GM21528 (cell line): ENCODE measurements around the gene MED13L.
"Not testable (repeated sequence)": the region's sequence is repeated elsewhere in the genome, so short reads cannot be mapped to it uniquely, and the experiment has no call there.

Source experiments
- ATAC-seq: cut with Tn5 transposase; IDR thresholded peaks from one replicate; pipeline ENCODE4 v1.9.1; 2021; ENCODE audit warnings: mild to moderate bottlenecking, moderate library complexity; ENCODE audit not compliant: unreplicated experiment, low FRiP score

The MED13L gene

GRCh38 chr12:116137318-116137717 is 140.2 kb downstream of the MED13L start:
- no peak for ATAC-seq

GRCh38 chr12:116136340-116136739 is 141.2 kb downstream of the MED13L start:
- ATAC-seq = no peak

DNA sequence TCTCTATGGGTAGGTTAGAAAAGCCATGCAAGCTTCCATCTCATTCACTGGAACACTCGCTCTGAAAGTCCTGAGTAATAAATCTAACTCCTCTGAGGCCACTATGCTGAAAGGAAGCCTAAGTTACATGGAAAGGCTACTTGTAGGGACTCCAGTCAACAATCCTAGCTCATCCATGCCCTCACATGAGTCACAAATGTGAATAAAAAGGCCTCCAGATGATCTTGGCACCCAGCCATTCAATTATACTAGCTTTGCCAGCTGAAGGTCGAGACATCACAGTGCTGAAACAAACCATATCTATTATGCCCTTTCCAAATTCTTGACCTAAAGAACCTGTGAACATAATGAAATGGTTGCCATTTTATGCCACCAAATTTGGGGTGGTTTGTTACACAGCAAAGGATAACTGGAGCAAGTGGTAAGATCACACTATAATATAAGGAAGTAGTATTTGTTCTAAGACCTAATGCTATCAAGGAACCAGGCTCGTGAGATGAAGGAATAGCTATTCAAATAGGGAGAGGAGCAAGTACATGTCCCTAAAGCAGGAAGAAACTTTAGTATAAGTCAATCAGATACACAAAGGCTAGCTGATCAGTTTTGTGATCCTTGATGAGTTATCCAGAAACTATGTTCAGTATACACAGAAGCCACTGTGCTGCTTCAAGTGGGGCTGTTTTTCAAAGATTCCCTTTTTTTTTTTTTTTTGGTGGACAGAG is 142.1 kb downstream of the MED13L start:
- no peak for ATAC-seq

DNA sequence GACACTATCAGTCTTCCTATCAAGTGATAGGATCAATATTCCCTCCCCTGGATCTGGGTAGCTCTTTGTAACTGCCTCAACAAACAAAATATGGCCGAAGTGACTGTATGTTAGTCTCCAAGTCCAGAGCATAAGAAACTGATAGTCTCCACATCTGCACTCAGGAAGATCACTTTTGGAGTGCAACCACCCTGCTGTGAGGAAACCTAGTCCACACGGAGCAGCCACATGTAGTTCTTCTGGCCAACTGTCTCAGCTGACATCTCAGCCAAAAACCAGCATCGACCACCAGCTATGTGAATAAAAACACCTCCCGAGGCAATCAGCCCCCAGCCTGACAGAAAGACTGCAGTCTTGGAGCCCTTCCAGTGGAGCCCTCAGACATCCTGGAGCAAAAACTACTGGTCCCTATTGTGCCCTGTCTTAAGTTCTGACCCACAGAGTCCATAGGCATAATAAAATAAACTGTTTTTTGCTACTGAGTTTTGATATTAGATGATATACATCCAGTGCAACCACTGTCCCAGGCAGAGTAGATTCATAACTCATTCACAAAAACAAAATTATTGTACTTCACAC is 143.8 kb downstream of the MED13L start:
- no peak for ATAC-seq

DNA sequence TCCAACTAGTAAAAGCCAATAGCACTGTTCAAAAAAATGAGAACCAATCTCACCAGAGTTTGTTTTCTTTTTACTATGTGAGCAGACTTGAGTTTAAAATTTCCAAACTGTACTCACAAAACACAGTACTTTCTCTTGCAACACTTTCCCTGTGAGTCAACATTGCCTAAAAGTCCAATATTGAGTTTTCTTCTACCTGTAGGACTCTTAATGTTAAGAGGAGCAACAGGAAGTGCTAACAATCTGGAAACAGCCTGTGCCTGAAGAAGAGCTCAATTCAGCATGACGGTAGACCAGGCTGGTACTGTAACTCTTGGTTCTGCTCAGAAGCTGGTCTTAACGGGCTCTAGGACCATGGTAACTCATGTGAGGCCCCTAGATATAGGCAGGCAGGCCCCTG is 144.3 kb downstream of the MED13L start:
- ATAC-seq = no peak

DNA sequence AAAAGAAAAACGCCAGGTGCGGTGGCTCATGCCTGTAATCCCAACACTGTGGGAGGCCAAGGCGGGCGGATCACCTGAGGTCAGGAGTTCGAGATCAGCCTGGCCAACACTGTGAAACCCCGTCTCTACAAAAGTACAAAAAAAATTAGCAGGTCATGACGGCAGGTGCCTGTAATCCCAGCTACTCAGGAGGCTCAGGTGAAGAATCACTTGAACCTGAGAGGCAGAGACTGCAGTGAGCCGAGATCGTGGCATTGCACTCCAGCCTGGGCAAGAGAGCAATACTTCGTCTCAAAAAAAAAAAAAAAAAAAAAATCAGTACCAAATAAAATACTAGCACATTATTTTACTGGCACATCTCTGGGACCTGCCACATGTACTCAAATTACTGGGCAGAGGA is 145.5 kb downstream of the MED13L start:
- not testable (repeated sequence) for ATAC-seq

DNA sequence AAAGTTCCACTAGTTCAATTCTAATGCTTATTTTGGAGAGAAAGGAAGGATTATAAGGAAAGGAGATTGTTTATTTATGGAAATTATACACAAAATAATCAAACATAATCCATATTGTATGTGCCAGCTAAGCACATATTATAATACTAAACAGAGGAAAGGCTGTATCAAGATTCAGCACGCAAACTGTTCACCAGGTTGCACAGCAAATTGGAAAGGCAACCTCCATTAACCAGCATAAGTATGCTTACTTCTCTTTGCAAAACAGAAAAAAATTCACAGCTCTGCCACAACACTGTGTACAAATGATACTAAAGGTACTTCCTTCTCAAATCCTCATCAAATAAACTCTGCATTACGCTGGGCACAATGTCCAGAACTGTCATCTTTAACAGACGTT is 146.3 kb downstream of the MED13L start:
- no peak for ATAC-seq

GRCh38 chr12:116130431-116130830 is 147.1 kb downstream of the MED13L start:
- ATAC-seq = no peak

GRCh38 chr12:116128779-116129178 is 148.7 kb downstream of the MED13L start:
- ATAC-seq = no peak

DNA sequence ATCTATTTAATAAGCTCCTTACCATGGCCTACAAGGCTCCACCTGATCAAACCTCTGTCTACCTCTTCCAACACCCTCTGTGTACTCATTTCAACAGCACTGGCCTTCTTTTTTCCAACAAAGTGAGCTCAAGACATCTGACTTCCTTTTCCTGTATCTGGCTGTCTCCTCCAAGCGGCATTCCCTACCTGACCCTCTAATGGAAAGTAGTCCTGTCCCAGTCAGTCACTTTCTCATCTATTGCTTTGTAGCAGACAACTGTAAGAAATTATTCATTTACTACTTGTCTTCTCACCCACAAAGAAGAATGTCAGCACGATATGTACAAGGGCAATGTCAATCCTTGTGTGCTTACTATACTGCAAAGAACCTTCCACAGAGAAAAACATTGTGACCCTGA is 149.6 kb downstream of the MED13L start:
- ATAC-seq = no peak

GRCh38 chr12:116126610-116127009 is 150.9 kb downstream of the MED13L start:
- ATAC-seq = no peak

GRCh38 chr12:116125956-116126566 is 151.4 kb downstream of the MED13L start:
- ATAC-seq = no peak

GRCh38 chr12:116125084-116125483 is 152.4 kb downstream of the MED13L start:
- no peak for ATAC-seq

- peak; percentile 84 for ATAC-seq
Observed at GRCh38 chr12:116123451-116124258, 153.8 kb downstream of the MED13L start.

- no peak for ATAC-seq
Observed at GRCh38 chr12:116122628-116123027, 154.9 kb downstream of the MED13L start.

DNA sequence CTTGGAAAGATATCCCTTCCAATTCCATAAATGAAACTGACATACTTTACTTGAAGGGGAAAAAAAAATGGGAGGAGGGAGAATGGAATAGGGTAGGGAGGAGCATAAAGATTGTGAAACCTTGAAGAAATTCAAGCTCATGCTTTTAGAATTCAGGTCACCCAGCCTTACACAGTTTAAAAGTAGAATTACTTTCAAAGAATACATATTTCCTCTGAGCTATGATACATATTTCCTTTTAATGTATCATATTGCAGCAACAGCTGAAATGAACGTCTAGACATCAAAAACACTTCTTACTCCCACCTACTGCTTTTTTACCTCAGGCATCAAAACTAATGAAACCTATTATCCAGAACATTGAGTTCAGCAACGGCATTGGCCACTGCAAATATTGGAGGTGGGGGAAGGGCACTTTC is 156.0 kb downstream of the MED13L start:
- no peak for ATAC-seq

DNA sequence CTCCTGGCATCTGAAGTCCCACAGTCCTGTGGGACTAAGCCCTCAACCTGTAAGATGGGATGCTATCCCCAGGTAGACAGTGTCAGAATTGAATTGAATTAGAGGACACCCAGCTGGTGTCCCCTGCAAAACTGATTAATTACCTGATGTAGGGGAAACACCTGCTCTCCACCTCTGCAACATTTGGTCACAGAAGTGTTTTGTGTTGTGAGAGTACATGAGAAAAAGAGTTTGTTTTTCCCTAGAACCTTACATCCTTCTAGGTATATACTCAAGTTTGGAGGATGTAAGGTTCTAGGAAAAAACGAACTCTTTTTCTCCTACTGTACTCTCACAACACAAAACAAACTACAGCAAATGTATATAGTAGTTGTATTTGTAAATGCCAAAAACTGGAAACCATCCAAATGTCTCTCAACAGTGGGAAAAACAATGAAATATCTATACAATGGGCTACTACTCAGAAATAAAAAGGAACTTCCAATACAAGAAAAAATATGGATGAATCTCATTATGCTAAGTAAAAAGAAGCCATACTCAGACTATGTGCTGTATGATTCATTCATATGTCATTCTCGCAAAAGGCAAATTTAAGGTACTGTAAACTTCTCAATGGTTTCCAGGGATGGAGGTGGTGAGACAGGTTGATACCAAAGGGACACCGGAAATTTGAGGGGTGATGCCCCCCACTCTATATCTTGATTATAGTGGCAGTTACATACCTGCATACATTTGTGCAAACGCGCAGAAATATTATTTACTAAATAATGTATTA is 160.7 kb downstream of the MED13L start:
- ATAC-seq = no peak

- ATAC-seq = no peak
Observed at GRCh38 chr12:116113398-116114130, 163.9 kb downstream of the MED13L start.

DNA sequence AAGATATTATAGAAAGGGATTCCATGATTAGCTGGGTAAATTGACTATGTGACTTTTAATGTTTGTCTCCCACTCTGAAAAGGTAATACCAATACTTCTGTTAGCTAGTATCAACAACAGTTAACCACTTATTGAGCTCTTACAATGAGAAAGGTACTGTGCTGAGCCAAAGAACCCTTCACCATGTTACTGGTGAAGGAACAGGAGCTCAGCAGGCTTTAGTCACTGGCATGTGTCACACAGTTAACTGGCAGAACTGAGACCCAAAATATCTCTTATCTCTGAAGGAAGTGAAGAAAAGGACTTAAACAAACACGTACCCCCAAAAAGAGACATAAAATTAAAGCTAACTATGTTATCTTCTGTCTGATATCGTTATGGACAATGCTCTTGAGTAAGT is 170.6 kb downstream of the MED13L start:
- ATAC-seq = no peak
